Loucy (cell line): ENCODE data around the gene DDX55.

ENCODE experiments used
- EZH2phosphoT487 ChIP-seq: fragments of 200-600 bp; IDR thresholded peaks from 2 replicates; pipeline ENCODE4 v1.6.1; 2018; ENCODE audit warnings: antibody characterized with exemption, mild to moderate bottlenecking, moderate library complexity, borderline replicate concordance
- TF ChIP-seq, protein P1 (sequence below): fragments of 200-600 bp; sonication (generic); conservative IDR thresholded peaks from 2 replicates; pipeline ENCODE4 v1.5.1; 2014; ENCODE audit warnings: mild to moderate bottlenecking, antibody characterized with exemption, low read length

DNA sequence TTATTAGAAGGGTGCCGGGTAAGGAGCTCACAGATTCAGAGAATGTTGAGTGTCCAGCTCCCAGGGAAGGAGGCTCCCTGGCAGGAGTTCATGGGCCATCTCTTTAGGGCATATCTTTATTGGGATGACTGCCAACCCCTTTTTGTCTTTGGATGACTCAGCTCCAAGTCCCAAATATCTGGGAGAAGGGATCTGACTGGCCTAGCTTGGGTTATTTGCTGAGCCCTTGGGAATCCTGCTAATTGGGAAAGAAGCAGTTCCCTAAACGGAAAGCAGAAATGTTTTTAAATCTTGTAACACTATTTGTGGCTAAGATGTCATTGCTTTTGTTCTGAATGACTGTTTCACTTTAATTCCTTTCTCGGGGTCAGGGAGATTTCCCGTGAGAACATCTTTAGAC lies 12.6 kb downstream of the DDX55 start:
- TF ChIP-seq EZH2phosphoT487, result no peak
- TF ChIP-seq, protein P1, sequence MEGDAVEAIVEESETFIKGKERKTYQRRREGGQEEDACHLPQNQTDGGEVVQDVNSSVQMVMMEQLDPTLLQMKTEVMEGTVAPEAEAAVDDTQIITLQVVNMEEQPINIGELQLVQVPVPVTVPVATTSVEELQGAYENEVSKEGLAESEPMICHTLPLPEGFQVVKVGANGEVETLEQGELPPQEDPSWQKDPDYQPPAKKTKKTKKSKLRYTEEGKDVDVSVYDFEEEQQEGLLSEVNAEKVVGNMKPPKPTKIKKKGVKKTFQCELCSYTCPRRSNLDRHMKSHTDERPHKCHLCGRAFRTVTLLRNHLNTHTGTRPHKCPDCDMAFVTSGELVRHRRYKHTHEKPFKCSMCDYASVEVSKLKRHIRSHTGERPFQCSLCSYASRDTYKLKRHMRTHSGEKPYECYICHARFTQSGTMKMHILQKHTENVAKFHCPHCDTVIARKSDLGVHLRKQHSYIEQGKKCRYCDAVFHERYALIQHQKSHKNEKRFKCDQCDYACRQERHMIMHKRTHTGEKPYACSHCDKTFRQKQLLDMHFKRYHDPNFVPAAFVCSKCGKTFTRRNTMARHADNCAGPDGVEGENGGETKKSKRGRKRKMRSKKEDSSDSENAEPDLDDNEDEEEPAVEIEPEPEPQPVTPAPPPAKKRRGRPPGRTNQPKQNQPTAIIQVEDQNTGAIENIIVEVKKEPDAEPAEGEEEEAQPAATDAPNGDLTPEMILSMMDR, result no peak
